Nephron (organoid): ENCODE results near the gene LPAR1.

Experiments used
- H3K27ac Mint-ChIP-seq, 3 experiments: 2 replicates each; pipeline ENCODE4 v1.8.0; 2020; ENCODE audit warnings: mixed read lengths in 3 of 3, mild to moderate bottlenecking in 2 of 3, moderate library complexity in 1 of 3
- H3K27me3 Mint-ChIP-seq: 2 replicates; pipeline ENCODE4 v1.8.0; 2021; ENCODE audit warnings: low read depth, mild to moderate bottlenecking, moderate library complexity, mixed read lengths
- H3K36me3 Mint-ChIP-seq: 2 replicates; pipeline ENCODE4 v1.8.0; 2020; ENCODE audit warnings: low read depth, mixed read lengths
- H3K4me1 Mint-ChIP-seq: 2 replicates; pipeline ENCODE4 v1.8.0; 2020; ENCODE audit warnings: mixed read lengths
- H3K4me3 Mint-ChIP-seq, 3 experiments: 2 replicates each; pipeline ENCODE4 v1.8.0; 2020; ENCODE audit warnings: mild to moderate bottlenecking in 3 of 3, mixed read lengths in 3 of 3, moderate library complexity in 2 of 3
- H3K9me3 Mint-ChIP-seq: 2 replicates; pipeline ENCODE4 v1.8.0; 2020; ENCODE audit warnings: mixed read lengths
- CTCF ChIP-seq, 3 experiments: fragments of 200-600 bp; sonication (generic); IDR thresholded peaks; one replicate each; pipeline ENCODE4 v1.5.0; 2021; ENCODE audit warnings: antibody characterized with exemption in 3 of 3; ENCODE audit not compliant: unreplicated experiment in 3 of 3

The LPAR1 gene

GRCh38 chr9:110898866-110899265 lies 139.4 kb downstream of the LPAR1 start:
- peaks cover 28% of the 10 kb centered on the region for H3K9me3 Mint-ChIP-seq
- no peak for TF ChIP-seq CTCF (IDR thresholded peaks at IDR 0.05; ENCODE audit: unreplicated experiment in 3 of 3)
- no peaks in the 10 kb centered on the region for H3K27me3 Mint-ChIP-seq
- H3K4me3 Mint-ChIP-seq, result no peak overlapping the region
- peak overlapping the region in 1 of 3 experiments; percentile 67 for H3K27ac Mint-ChIP-seq
- peaks cover 56% of the 10 kb centered on the region for H3K36me3 Mint-ChIP-seq
- peaks cover 49% of the 10 kb centered on the region for H3K4me1 Mint-ChIP-seq

GRCh38 chr9:110898358-110898757 lies 139.9 kb downstream of the LPAR1 start:
- no peak for TF ChIP-seq CTCF (IDR thresholded peaks at IDR 0.05; ENCODE audit: unreplicated experiment in 3 of 3)
- peaks cover 25% of the 10 kb centered on the region for H3K9me3 Mint-ChIP-seq
- no peak overlapping the region for H3K4me3 Mint-ChIP-seq
- H3K27me3 Mint-ChIP-seq, result no peaks in the 10 kb centered on the region
- peaks cover 49% of the 10 kb centered on the region for H3K4me1 Mint-ChIP-seq
- peak overlapping the region in 2 of 3 experiments; percentile 30 to 67 for H3K27ac Mint-ChIP-seq
- peaks cover 51% of the 10 kb centered on the region for H3K36me3 Mint-ChIP-seq

GRCh38 chr9:110897943-110898342 lies 140.3 kb downstream of the LPAR1 start:
- peaks cover 47% of the 10 kb centered on the region for H3K36me3 Mint-ChIP-seq
- no peak for TF ChIP-seq CTCF (IDR thresholded peaks at IDR 0.05; ENCODE audit: unreplicated experiment in 3 of 3)
- no peaks in the 10 kb centered on the region for H3K27me3 Mint-ChIP-seq
- H3K4me3 Mint-ChIP-seq, result no peak overlapping the region
- H3K4me1 Mint-ChIP-seq, result peaks cover 49% of the 10 kb centered on the region
- peaks cover 21% of the 10 kb centered on the region for H3K9me3 Mint-ChIP-seq
- H3K27ac Mint-ChIP-seq, result peak overlapping the region in 2 of 3 experiments; percentile 67 to 71

- no peak for TF ChIP-seq CTCF (IDR thresholded peaks at IDR 0.05; ENCODE audit: unreplicated experiment in 3 of 3)
- Mint-ChIP-seq H3K27ac (peak overlapping the region; percentile 71 to 92 (median 84)), H3K36me3 (peaks cover 31% of the 10 kb centered on the region), H3K4me1 (peaks cover 43% of the 10 kb centered on the region), H3K27me3 (no peaks in the 10 kb centered on the region), H3K4me3 (no peak overlapping the region), H3K9me3 (peaks cover 7% of the 10 kb centered on the region)
Measured at GRCh38 chr9:110895147-110895905, 142.9 kb downstream of the LPAR1 start.

GRCh38 chr9:110894731-110895130 lies 143.5 kb downstream of the LPAR1 start:
- H3K4me3 Mint-ChIP-seq, result no peak overlapping the region
- peaks cover 7% of the 10 kb centered on the region for H3K9me3 Mint-ChIP-seq
- no peak for TF ChIP-seq CTCF (IDR thresholded peaks at IDR 0.05; ENCODE audit: unreplicated experiment in 3 of 3)
- H3K4me1 Mint-ChIP-seq, result peaks cover 40% of the 10 kb centered on the region
- H3K36me3 Mint-ChIP-seq, result peaks cover 31% of the 10 kb centered on the region
- no peaks in the 10 kb centered on the region for H3K27me3 Mint-ChIP-seq
- peak overlapping the region in 2 of 3 experiments; percentile 84 to 92 for H3K27ac Mint-ChIP-seq

- H3K4me3 Mint-ChIP-seq, result no peak overlapping the region
- TF ChIP-seq CTCF (IDR thresholded peaks at IDR 0.05; ENCODE audit: unreplicated experiment in 3 of 3), result no peak
- H3K36me3 Mint-ChIP-seq, result peaks cover 24% of the 10 kb centered on the region
- no peaks in the 10 kb centered on the region for H3K27me3 Mint-ChIP-seq
- peaks cover 5% of the 10 kb centered on the region for H3K9me3 Mint-ChIP-seq
- no peak overlapping the region for H3K27ac Mint-ChIP-seq
- peaks cover 27% of the 10 kb centered on the region for H3K4me1 Mint-ChIP-seq
Measured at GRCh38 chr9:110892689-110893088, 145.6 kb downstream of the LPAR1 start.
